ENCODE results near the gene NPHS2.

The NPHS2 gene

GRCh38 chr1:179575497-179576314 lies at the start of gene NPHS2:
NPHS2 (minus strand) TSS chr1:179575948; CDS start chr1:179575864, 84 bp downstream.
- no peak for DNase-seq (ENCODE audit: extremely low spot score)
- CTCF ChIA-PET: interaction anchor here (1.4 kb wide), 1 partner anchor 20 kb away, joined by 3 read pairs; no protein-coding TSS in a partner anchor
- POLR2A ChIA-PET: no interaction called here
- TF ChIP-seq, protein P1, sequence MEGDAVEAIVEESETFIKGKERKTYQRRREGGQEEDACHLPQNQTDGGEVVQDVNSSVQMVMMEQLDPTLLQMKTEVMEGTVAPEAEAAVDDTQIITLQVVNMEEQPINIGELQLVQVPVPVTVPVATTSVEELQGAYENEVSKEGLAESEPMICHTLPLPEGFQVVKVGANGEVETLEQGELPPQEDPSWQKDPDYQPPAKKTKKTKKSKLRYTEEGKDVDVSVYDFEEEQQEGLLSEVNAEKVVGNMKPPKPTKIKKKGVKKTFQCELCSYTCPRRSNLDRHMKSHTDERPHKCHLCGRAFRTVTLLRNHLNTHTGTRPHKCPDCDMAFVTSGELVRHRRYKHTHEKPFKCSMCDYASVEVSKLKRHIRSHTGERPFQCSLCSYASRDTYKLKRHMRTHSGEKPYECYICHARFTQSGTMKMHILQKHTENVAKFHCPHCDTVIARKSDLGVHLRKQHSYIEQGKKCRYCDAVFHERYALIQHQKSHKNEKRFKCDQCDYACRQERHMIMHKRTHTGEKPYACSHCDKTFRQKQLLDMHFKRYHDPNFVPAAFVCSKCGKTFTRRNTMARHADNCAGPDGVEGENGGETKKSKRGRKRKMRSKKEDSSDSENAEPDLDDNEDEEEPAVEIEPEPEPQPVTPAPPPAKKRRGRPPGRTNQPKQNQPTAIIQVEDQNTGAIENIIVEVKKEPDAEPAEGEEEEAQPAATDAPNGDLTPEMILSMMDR (IDR thresholded peaks at IDR 0.05; ENCODE audit: control extremely low read depth, extremely low read depth, low read depth, missing control alignments): no peak

GRCh38 chr1:179612361-179612760 lies 36.6 kb upstream of the NPHS2 start:
- POLR2A ChIA-PET: no interaction called here
- CTCF ChIA-PET: no interaction called here
- TF ChIP-seq, protein P1 (IDR thresholded peaks at IDR 0.05; ENCODE audit: control extremely low read depth, extremely low read depth, low read depth, missing control alignments): no peak
- DNase-seq (ENCODE audit: extremely low spot score): no peak

GRCh38 chr1:179601093-179601492 lies 25.3 kb upstream of the NPHS2 start:
- CTCF ChIA-PET: no interaction called here
- TF ChIP-seq, protein P1 (IDR thresholded peaks at IDR 0.05; ENCODE audit: control extremely low read depth, extremely low read depth, low read depth, missing control alignments): no peak
- no peak for DNase-seq (ENCODE audit: extremely low spot score)
- POLR2A ChIA-PET: no interaction called here

DNA sequence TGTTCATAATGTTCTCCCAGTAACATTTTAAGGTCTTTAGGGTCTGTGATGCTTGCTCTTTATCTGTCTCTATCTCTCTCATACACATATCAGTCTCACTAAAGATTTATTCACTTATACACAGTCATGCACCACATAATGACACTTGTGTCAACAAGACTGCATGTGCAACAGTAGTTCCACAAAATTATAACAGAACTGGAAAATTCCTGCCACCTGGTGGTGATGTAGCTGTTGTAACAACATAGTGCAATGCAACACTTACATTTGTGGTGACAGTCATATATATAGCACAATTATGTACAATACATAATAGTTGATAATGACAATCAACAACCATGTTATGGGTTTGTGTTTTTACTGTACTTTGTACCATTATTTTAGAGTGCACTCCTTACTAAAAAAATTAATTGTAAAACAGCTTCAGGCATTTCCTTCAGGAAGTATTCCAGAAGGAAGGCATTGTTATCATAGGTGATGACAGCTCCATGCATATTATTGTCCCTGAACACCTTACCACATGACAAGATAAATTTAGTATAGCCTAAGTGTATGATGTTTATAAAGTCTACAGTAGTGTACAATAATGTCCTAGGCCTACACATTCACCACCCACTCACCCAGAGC lies 24.0 kb upstream of the NPHS2 start:
- TF ChIP-seq, protein P1 (IDR thresholded peaks at IDR 0.05; ENCODE audit: control extremely low read depth, extremely low read depth, low read depth, missing control alignments): peak; percentile 11
- POLR2A ChIA-PET: no interaction called here
- CTCF ChIA-PET: interaction anchor here (1.0 to 2.0 kb wide), 4 partner anchors 16 to 521 kb away, joined by 3 to 6 read pairs (median 4); no protein-coding TSS in a partner anchor
- no peak for DNase-seq (ENCODE audit: extremely low spot score)

DNA sequence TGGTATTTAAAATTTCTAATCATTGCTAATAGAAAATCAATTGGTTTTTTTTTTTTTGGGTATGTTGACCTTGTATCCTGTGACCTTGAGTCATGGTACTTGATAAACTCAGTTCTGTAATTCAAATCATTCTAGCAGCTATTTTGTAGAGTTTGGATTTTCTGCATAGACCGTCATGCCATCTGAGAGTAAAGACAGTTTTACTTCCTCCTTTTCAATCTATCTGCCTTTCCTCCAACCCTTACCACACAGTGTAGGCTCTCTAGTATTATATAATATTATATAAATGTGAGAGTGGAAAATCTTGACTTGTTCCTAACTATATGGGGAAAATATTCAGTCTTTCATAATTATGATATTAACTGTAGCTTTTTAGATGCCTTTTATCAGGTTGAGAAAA lies 22.9 kb upstream of the NPHS2 start:
- ChIA-PET CTCF (interaction anchor here (0.6 to 2.0 kb wide), 3 partner anchors 212 to 520 kb away, joined by 3 to 6 read pairs (median 4); no protein-coding TSS in a partner anchor), POLR2A (no interaction called here)
- TF ChIP-seq, protein P1 (IDR thresholded peaks at IDR 0.05; ENCODE audit: control extremely low read depth, extremely low read depth, low read depth, missing control alignments): no peak
- DNase-seq (ENCODE audit: extremely low spot score): no peak

GRCh38 chr1:179591592-179592580 lies 16.1 kb upstream of the NPHS2 start, which contains the start of gene TDRD5:
TDRD5 (plus strand) TSS chr1:179591832; CDS start chr1:179592616, 784 bp downstream.
- DNase-seq (ENCODE audit: extremely low spot score): peak; percentile 22
- CTCF ChIA-PET: interaction anchor here (0.8 to 1.7 kb wide), 3 partner anchors 11 to 223 kb away, joined by 3 to 5 read pairs (median 3); no protein-coding TSS in a partner anchor
- TF ChIP-seq, protein P1 (IDR thresholded peaks at IDR 0.05; ENCODE audit: control extremely low read depth, extremely low read depth, low read depth, missing control alignments): no peak
- POLR2A ChIA-PET: no interaction called here

All from GM10248 (cell line).